Ureter (tissue), 1 donor: ENCODE data around the gene PRAMEF14. TPM values are rescaled to one million over a fixed set of nuclear protein-coding genes. Genes with fewer than 3 reads are reported as not detected.
"Not testable (repeated sequence)": the region's sequence is repeated elsewhere in the genome, so short reads cannot be mapped to it uniquely, and the experiment has no call there.

ENCODE experiments used
- DNase-seq: peaks from one replicate; pipeline ENCODE4 v3.0.0-alpha.2; 2020; ENCODE audit warnings: low spot score
- total RNA-seq: library from RNA; stranded (reverse); gene quantifications from one replicate; pipeline ENCODE4 v1.2.4, GENCODE V29; 2023
- donor health status: DM: yes; HTN: yes; CAD: no.

The PRAMEF14 gene
- not detected for total RNA-seq

GRCh38 chr1:13347034-13347433, at the start of gene PRAMEF14:
Gene PRAMEF14 (minus strand): TSS chr1:13347134. CDS start chr1:13345314, 1,820 bp downstream.
- DNase-seq = not testable (repeated sequence)

- DNase-seq = not testable (repeated sequence)
Measured at GRCh38 chr1:13395311-13395710, 48.4 kb upstream of the PRAMEF14 start.

- DNase-seq = not testable (repeated sequence)
Measured at GRCh38 chr1:13394761-13395160, 47.8 kb upstream of the PRAMEF14 start.

GRCh38 chr1:13393004-13393403, 46.1 kb upstream of the PRAMEF14 start:
- DNase-seq = not testable (repeated sequence)

GRCh38 chr1:13389332-13389731, 42.4 kb upstream of the PRAMEF14 start, which contains the start of gene PRAMEF17:
Gene PRAMEF17 (plus strand): TSS chr1:13389632. CDS start chr1:13389658, 26 bp downstream.
- not testable (repeated sequence) for DNase-seq

- not testable (repeated sequence) for DNase-seq
Measured at GRCh38 chr1:13380380-13380779, 33.4 kb upstream of the PRAMEF14 start.

GRCh38 chr1:13378983-13379382, 32.0 kb upstream of the PRAMEF14 start:
- DNase-seq = not testable (repeated sequence)

GRCh38 chr1:13368544-13368943, 21.6 kb upstream of the PRAMEF14 start:
- DNase-seq = not testable (repeated sequence)

- not testable (repeated sequence) for DNase-seq
Measured at GRCh38 chr1:13366536-13366935, 19.6 kb upstream of the PRAMEF14 start.

GRCh38 chr1:13364928-13365327, 18.0 kb upstream of the PRAMEF14 start:
- not testable (repeated sequence) for DNase-seq

- DNase-seq = not testable (repeated sequence)
Measured at GRCh38 chr1:13362364-13362763, 15.4 kb upstream of the PRAMEF14 start.

- not testable (repeated sequence) for DNase-seq
Measured at GRCh38 chr1:13356774-13357173, 9.8 kb upstream of the PRAMEF14 start.

- DNase-seq = not testable (repeated sequence)
Measured at GRCh38 chr1:13354475-13354874, 7.5 kb upstream of the PRAMEF14 start.

- DNase-seq = not testable (repeated sequence)
Measured at GRCh38 chr1:13353476-13353875, 6.5 kb upstream of the PRAMEF14 start.

- DNase-seq = not testable (repeated sequence)
Measured at GRCh38 chr1:13342496-13342895, 4.4 kb downstream of the PRAMEF14 start.

GRCh38 chr1:13315281-13315680, 31.7 kb downstream of the PRAMEF14 start, which contains the start of gene PRAMEF15:
Gene PRAMEF15 (plus strand): TSS chr1:13315581. CDS start chr1:13318408, 2,827 bp downstream.
- DNase-seq = not testable (repeated sequence)

GRCh38 chr1:13303239-13303638, 43.7 kb downstream of the PRAMEF14 start, which contains the start of gene PRAMEF33:
Gene PRAMEF33 (plus strand): TSS chr1:13303539. CDS start chr1:13305955, 2,416 bp downstream.
- not testable (repeated sequence) for DNase-seq

GRCh38 chr1:13302197-13302596, 44.7 kb downstream of the PRAMEF14 start:
- DNase-seq = not testable (repeated sequence)

GRCh38 chr1:13298699-13299098, 48.2 kb downstream of the PRAMEF14 start:
- DNase-seq = not testable (repeated sequence)

- not testable (repeated sequence) for DNase-seq
Measured at GRCh38 chr1:13297216-13297931, 49.6 kb downstream of the PRAMEF14 start.
